Mononuclear cell (primary cell): ENCODE results near the gene VANGL2. TPM values are rescaled to one million over a fixed set of nuclear protein-coding genes. Genes with fewer than 3 reads are reported as not detected.

ENCODE experiments used
- H3K27me3 ChIP-seq: 2 replicates; pipeline ENCODE4 v1.6.0; 2011; ENCODE audit warnings: low read length, control low read depth; ENCODE audit not compliant: insufficient read depth
- H3K4me1 ChIP-seq: 2 replicates; pipeline ENCODE4 v1.5.1; 2011; ENCODE audit warnings: mild to moderate bottlenecking, low read length, control low read depth; ENCODE audit not compliant: insufficient read depth
- H3K4me3 ChIP-seq: 2 replicates; pipeline ENCODE4 v1.5.1; 2011; ENCODE audit warnings: mild to moderate bottlenecking, low read length, moderate library complexity
- H3K9me3 ChIP-seq: 2 replicates; pipeline ENCODE4 v1.5.1; 2011; ENCODE audit warnings: low read depth, mild to moderate bottlenecking, control low read depth, low read length
- total RNA-seq: library from RNA; depleted of rRNA; stranded (reverse); fragments of >200 nt; gene quantifications from one replicate; pipeline ENCODE4 v1.2.3, GENCODE V29; 2012

VANGL2 gene
- total RNA-seq, 1 donor, result under 0.01 TPM

GRCh38 chr1:160407839-160408801 is 7.8 kb downstream of the VANGL2 start:
- Histone ChIP-seq H3K27me3 (no peaks in the 10 kb centered on the region), H3K9me3 (no peaks in the 10 kb centered on the region), H3K4me1 (no peaks in the 10 kb centered on the region), H3K4me3 (no peak overlapping the region)

GRCh38 chr1:160408864-160409263 is 8.5 kb downstream of the VANGL2 start:
- Histone ChIP-seq H3K27me3 (no peaks in the 10 kb centered on the region), H3K4me3 (no peak overlapping the region), H3K4me1 (no peaks in the 10 kb centered on the region), H3K9me3 (no peaks in the 10 kb centered on the region)

DNA sequence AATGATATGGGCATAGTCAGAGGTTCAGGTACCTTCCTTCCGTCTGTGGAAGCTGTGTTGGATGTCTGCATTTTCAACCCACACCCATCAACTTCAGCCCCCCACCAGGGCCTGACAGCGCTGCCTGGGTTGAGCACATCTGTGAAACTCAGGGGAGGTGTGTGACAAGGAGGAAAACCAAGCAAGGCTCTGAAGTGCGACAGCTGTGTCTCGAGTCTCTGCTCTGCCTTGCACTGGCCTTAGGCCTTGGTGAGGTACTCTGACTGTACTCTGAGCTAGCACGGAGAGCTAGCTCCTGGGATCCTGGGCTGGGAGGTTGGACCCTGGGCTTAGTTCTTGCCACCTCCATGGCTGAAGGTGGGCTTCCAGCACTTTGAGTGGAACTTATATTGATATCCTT is 9.1 kb downstream of the VANGL2 start:
- Histone ChIP-seq H3K4me3 (no peak overlapping the region), H3K4me1 (no peaks in the 10 kb centered on the region), H3K27me3 (no peaks in the 10 kb centered on the region), H3K9me3 (no peaks in the 10 kb centered on the region)

DNA sequence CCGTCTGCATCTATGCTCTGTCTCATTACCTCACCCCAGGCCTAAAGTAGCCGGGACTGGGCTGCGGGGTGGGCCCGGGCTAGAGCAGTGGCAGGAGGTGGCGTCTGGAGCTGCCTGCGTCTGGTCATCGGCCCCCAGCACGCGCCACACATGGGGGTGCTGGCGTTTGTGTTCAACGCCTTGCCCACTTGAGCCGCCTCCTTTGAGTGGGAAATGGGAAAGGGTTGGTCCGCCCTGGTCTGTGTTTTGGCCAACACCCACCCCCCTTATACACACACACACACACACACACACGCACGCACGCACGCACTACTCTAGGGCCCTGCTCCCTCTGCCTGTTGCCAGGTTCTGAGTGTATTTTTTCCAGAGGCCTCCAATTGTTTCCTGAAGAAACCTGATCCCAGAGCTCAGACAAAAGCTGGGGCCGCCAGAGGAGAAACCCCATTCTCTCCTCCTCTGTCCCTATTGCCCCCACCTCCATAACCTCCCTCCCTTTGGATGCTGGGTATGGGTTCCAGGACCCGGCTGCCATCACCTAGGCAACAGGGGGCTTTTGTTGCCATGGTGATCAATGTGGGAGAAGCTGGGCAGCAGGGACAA is 10.1 kb downstream of the VANGL2 start:
- Histone ChIP-seq H3K4me1 (no peaks in the 10 kb centered on the region), H3K9me3 (no peaks in the 10 kb centered on the region), H3K27me3 (no peaks in the 10 kb centered on the region), H3K4me3 (no peak overlapping the region)

DNA sequence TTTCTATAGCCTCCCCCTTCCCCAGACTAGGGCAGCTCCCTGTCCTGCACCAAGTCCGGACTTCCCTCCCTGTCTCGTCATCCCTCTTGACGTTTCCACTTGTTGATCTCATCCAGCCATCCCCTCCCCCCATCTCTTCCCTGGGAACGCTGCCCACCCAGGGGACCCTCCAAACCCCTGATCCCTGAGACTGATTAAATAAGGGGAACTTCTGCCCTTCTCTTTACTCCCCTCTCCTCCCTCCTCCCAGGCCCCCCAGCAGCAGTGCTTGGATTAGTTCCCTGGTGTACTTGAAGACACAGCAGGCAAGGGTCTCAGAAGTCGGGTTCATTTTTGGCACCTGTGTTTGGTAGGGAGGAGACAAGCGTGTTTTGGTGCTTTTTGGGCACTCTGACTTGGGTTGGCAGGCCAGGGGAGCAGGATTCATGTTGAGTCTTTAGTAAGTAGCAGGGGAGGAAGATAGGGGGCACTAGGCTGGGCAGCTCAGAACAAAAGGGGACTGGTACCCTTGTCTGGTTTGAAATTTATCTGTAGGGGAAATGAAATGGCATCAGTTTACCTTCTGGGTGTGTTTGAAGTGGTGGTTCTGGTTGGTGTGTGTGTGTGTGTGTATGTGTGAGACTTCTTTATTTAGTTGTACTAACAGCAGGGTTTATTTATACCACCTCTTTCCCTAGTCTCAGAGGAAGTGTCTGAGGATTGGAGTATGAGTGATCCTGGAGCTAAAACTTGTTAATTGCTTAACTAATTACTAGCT is 11.1 kb downstream of the VANGL2 start:
- no peaks in the 10 kb centered on the region for H3K4me1 ChIP-seq
- H3K4me3 ChIP-seq, result no peak overlapping the region
- no peaks in the 10 kb centered on the region for H3K27me3 ChIP-seq
- H3K9me3 ChIP-seq, result no peaks in the 10 kb centered on the region

DNA sequence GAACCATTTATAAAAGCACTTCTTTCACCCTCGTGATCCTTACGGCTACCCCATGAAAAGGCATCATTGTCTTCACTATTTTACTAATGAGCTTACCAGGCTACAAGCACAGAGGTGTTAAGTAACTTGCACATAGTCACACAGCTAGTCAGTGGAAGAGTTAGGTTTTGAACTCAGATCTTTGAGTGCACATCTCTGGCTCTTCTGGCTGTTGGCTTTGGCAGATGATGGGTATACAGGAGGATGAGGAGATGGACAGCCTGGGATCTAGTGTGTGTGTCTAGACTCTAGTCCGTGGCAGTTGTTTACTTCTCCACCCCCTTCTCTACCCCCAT is 11.6 kb downstream of the VANGL2 start:
- no peaks in the 10 kb centered on the region for H3K4me1 ChIP-seq
- H3K9me3 ChIP-seq, result no peaks in the 10 kb centered on the region
- no peak overlapping the region for H3K4me3 ChIP-seq
- no peaks in the 10 kb centered on the region for H3K27me3 ChIP-seq

DNA sequence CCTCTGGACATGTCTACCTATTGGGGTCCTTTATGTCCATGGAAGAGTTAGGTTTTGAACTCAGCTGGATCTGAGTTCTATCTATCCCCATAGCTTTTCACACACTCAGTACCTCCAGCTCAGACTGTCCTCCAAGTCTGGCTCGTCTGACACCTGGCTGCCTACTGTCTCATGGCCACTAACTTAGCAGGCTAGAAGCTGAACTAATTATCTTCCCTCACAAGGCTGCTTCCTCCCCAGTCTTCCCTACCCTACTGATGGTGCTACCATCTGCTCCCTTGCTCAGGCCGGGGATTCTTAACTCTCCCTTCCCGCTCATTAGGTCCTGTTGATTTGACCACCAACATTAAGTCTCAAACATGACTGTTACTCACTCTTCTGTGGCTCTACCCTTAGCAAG is 13.4 kb downstream of the VANGL2 start:
- no peaks in the 10 kb centered on the region for H3K27me3 ChIP-seq
- no peaks in the 10 kb centered on the region for H3K4me1 ChIP-seq
- no peaks in the 10 kb centered on the region for H3K9me3 ChIP-seq
- no peak overlapping the region for H3K4me3 ChIP-seq

DNA sequence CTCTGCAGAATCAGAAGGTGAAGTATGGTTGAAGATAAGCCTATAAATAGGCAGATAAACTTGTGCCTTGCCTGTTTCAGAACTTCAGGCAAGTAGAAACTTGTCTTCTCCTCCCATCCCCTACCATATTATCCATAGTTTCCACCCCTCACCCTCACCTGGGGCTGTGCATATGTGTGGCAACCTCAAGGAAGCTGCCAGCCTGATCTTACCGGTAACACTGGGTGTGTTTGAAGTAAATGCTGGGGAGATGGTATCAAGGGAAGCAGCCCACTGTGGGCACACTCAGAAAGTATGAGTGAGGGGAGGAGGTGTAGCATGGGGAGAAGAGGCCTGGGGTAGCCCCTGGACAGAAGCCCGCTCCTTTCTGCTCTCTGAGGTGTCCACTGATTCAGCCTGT is 14.5 kb downstream of the VANGL2 start:
- Histone ChIP-seq H3K4me3 (no peak overlapping the region), H3K4me1 (no peaks in the 10 kb centered on the region)

DNA sequence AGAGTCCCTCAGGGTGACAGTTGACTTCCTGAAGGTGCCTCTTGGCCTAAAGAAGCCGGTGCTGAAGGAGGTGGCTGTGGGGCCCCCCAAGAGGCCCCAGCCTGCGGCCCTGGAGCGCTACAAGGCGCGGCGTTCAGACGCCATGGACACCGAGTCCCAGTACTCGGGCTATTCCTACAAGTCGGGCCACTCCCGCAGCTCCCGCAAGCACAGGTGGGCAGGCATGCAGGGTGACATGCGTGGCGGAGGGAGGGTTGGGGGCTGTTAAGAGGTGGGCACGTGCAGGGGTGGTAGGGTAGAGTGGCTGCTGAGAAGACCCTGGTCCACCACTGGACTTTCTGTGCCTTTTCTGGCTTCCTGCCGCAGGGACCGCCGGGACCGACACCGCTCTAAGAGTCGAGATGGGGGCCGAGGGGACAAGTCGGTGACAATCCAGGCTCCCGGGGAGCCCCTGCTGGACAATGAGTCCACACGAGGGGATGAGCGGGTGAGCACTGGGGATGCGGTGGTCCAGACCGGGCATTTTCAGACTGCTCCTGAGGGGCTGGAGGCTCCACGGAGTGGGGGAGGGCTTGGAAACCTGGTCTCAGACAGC is 15.4 kb downstream of the VANGL2 start:
- H3K27me3 ChIP-seq, result no peaks in the 10 kb centered on the region
- H3K4me3 ChIP-seq, result no peak overlapping the region
- H3K9me3 ChIP-seq, result no peaks in the 10 kb centered on the region
- H3K4me1 ChIP-seq, result no peaks in the 10 kb centered on the region

More for the DNA sequence above, 14.5 kb downstream of the VANGL2 start:
- Histone ChIP-seq H3K27me3 (no peaks in the 10 kb centered on the region), H3K9me3 (no peaks in the 10 kb centered on the region)

GRCh38 chr1:160416369-160416768 is 16.0 kb downstream of the VANGL2 start:
- Histone ChIP-seq H3K27me3 (no peaks in the 10 kb centered on the region), H3K4me3 (no peak overlapping the region), H3K9me3 (no peaks in the 10 kb centered on the region), H3K4me1 (no peaks in the 10 kb centered on the region)

DNA sequence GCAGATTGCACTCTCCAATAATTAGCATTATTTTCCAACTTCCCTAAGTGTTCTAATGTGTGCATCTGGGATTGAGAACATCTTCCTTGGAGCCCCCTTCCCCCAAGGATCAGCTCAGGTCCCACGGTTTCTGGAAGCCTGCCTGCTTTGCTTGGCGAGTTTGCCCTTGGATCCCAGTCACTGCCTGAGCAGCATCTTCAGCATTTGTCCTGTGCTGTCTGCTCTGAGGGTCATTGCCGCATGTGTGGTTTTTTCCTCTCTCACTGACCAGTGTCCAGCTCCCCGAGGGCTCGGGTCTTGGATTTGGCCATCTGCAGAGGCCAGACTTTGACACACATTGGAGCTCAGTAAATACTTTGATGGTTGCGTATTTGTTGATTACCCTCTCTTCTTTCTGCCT is 18.1 kb downstream of the VANGL2 start:
- H3K4me1 ChIP-seq, result no peaks in the 10 kb centered on the region
- H3K9me3 ChIP-seq, result no peaks in the 10 kb centered on the region
- H3K27me3 ChIP-seq, result no peaks in the 10 kb centered on the region
- H3K4me3 ChIP-seq, result no peak overlapping the region

DNA sequence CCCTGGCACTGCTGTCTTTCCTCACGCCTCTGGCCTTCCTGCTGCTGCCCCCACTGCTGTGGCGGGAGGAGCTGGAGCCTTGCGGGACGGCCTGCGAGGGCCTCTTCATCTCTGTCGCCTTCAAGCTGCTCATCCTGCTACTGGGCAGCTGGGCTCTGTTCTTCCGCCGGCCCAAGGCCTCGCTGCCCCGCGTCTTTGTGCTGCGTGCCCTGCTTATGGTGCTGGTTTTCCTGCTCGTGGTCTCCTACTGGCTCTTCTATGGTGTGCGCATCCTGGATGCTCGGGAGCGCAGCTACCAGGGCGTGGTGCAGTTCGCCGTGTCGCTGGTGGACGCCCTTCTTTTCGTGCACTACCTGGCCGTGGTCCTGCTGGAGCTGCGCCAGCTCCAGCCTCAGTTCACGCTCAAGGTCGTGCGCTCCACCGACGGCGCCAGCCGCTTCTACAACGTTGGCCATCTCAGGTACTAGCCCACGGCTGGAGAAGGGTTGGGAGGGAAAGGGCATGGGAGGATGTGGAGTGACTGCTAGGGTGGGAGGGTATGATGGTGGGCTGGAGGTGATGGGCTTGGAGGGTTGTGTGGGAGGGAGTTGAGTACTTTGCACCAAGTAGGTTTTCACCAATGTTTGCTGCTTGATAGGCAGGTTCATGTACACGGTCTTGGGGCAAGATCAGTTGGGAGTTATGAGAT is 18.9 kb downstream of the VANGL2 start:
- Histone ChIP-seq H3K4me1 (no peaks in the 10 kb centered on the region), H3K27me3 (no peaks in the 10 kb centered on the region)

DNA sequence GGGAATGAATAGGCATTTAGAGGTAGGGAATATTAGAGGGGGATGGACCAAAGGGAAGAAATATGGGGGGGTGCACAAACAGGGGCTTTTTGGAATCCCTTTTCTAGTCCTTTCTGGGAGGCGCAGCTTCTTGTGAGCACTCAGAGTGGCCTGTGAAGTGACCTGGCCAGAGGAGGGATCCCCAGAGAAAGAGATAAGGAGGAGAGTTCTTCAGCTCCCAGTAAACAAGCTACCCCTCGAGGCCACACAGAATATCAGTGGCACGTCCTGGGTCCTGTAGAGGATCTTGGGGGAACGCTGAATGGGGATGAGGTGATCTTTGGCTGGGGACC is 19.4 kb downstream of the VANGL2 start:
- Histone ChIP-seq H3K4me3 (no peak overlapping the region), H3K4me1 (no peaks in the 10 kb centered on the region), H3K27me3 (no peaks in the 10 kb centered on the region), H3K9me3 (no peaks in the 10 kb centered on the region)

More for the DNA sequence above, 18.9 kb downstream of the VANGL2 start:
- H3K9me3 ChIP-seq, result no peaks in the 10 kb centered on the region
- no peak overlapping the region for H3K4me3 ChIP-seq

GRCh38 chr1:160420881-160421842 is 20.8 kb downstream of the VANGL2 start:
- no peak overlapping the region for H3K4me3 ChIP-seq
- H3K9me3 ChIP-seq, result no peaks in the 10 kb centered on the region
- no peaks in the 10 kb centered on the region for H3K4me1 ChIP-seq
- H3K27me3 ChIP-seq, result no peaks in the 10 kb centered on the region
